ENCODE data around the gene AMN1.
A peak's percentile ranks its signal among the peaks of the same experiment; 100 is the strongest.

The AMN1 gene

GRCh38 chr12:31662176-31662849, 66.5 kb downstream of the AMN1 start:
- no peak for TF ChIP-seq CTCF (conservative IDR thresholded peaks at IDR 0.05; ENCODE audit: low read length)
- H3K79me2 ChIP-seq (ENCODE audit: insufficient read depth, low read length) = no peaks in the 10 kb centered on the region
- no peaks in the 10 kb centered on the region for H4K20me1 ChIP-seq (ENCODE audit: insufficient read depth, low read length, poor library complexity, severe bottlenecking)
- no peak overlapping the region for H3K4me2 ChIP-seq (ENCODE audit: low read depth, low read length, poor library complexity, severe bottlenecking)
- H3K27me3 ChIP-seq (ENCODE audit: insufficient read depth, low read length, poor library complexity, severe bottlenecking) = no peaks in the 10 kb centered on the region
- H2AFZ ChIP-seq (ENCODE audit: low read length) = no peak overlapping the region
- H3F3A ChIP-seq (ENCODE audit: low read depth) = no peaks in the 10 kb centered on the region
- no peaks in the 10 kb centered on the region for H3K9me3 ChIP-seq (ENCODE audit: insufficient read depth, low read depth, low read length)
- no peaks in the 10 kb centered on the region for H3K9me2 ChIP-seq (replicated peaks; ENCODE audit: low read depth, low read length)
- peaks cover 13% of the 10 kb centered on the region for H3K4me1 ChIP-seq (ENCODE audit: insufficient read depth, low read length, poor library complexity, severe bottlenecking)
- no peaks in the 10 kb centered on the region for H3K36me3 ChIP-seq (ENCODE audit: insufficient read depth, low read length)
- H3K4me3 ChIP-seq (ENCODE audit: low read length, poor library complexity, severe bottlenecking) = no peak overlapping the region
- H3K9ac ChIP-seq (ENCODE audit: low read depth, low read length, poor library complexity, severe bottlenecking) = no peak overlapping the region

GRCh38 chr12:31659087-31659942, 69.5 kb downstream of the AMN1 start, which contains the start of gene ETFBKMT:
Gene ETFBKMT, plus strand, starts transcription at chr12:31659688. Its CDS starts 2,266 bp downstream, at chr12:31661954.
- Histone ChIP-seq H3K4me2 (ENCODE audit: low read depth, low read length, poor library complexity, severe bottlenecking) (peak within 1 kb of the TSS; percentile 89), H4K20me1 (ENCODE audit: insufficient read depth, low read length, poor library complexity, severe bottlenecking) (no peaks in the 10 kb centered on the region), H3K27me3 (ENCODE audit: insufficient read depth, low read length, poor library complexity, severe bottlenecking) (no peaks in the 10 kb centered on the region), H3K9ac (ENCODE audit: low read depth, low read length, poor library complexity, severe bottlenecking) (peak within 1 kb of the TSS; percentile 81), H3K9me2 (replicated peaks; ENCODE audit: low read depth, low read length) (no peaks in the 10 kb centered on the region), H3F3A (ENCODE audit: low read depth) (no peaks in the 10 kb centered on the region), H2AFZ (ENCODE audit: low read length) (peak within 1 kb of the TSS; percentile 99), H3K79me2 (ENCODE audit: insufficient read depth, low read length) (no peaks in the 10 kb centered on the region), H3K36me3 (ENCODE audit: insufficient read depth, low read length) (no peaks in the 10 kb centered on the region), H3K9me3 (ENCODE audit: insufficient read depth, low read depth, low read length) (no peaks in the 10 kb centered on the region), H3K4me3 (ENCODE audit: low read length, poor library complexity, severe bottlenecking) (peak within 1 kb of the TSS; percentile 84), H3K4me1 (ENCODE audit: insufficient read depth, low read length, poor library complexity, severe bottlenecking) (peaks cover 13% of the 10 kb centered on the region)
- TF ChIP-seq CTCF (conservative IDR thresholded peaks at IDR 0.05; ENCODE audit: low read length) (0 out of 2 replicates have a peak, but pooled peaks have one; percentile 20), EZH2phosphoT487 (IDR thresholded peaks at IDR 0.05; ENCODE audit: borderline replicate concordance) (no peak)

GRCh38 chr12:31658471-31659086, 70.2 kb downstream of the AMN1 start:
- H3K9me3 ChIP-seq (ENCODE audit: insufficient read depth, low read depth, low read length) = no peaks in the 10 kb centered on the region
- TF ChIP-seq CTCF (conservative IDR thresholded peaks at IDR 0.05; ENCODE audit: low read length) = no peak
- no peak for TF ChIP-seq EZH2phosphoT487 (IDR thresholded peaks at IDR 0.05; ENCODE audit: borderline replicate concordance)
- H2AFZ ChIP-seq (ENCODE audit: low read length) = peak overlapping the region; percentile 99
- H4K20me1 ChIP-seq (ENCODE audit: insufficient read depth, low read length, poor library complexity, severe bottlenecking) = no peaks in the 10 kb centered on the region
- no peaks in the 10 kb centered on the region for H3K79me2 ChIP-seq (ENCODE audit: insufficient read depth, low read length)
- no peaks in the 10 kb centered on the region for H3K9me2 ChIP-seq (replicated peaks; ENCODE audit: low read depth, low read length)
- H3K27me3 ChIP-seq (ENCODE audit: insufficient read depth, low read length, poor library complexity, severe bottlenecking) = no peaks in the 10 kb centered on the region
- peak overlapping the region; percentile 81 for H3K9ac ChIP-seq (ENCODE audit: low read depth, low read length, poor library complexity, severe bottlenecking)
- H3K4me3 ChIP-seq (ENCODE audit: low read length, poor library complexity, severe bottlenecking) = peak overlapping the region; percentile 84
- no peaks in the 10 kb centered on the region for H3K36me3 ChIP-seq (ENCODE audit: insufficient read depth, low read length)
- H3K4me1 ChIP-seq (ENCODE audit: insufficient read depth, low read length, poor library complexity, severe bottlenecking) = peaks cover 13% of the 10 kb centered on the region
- peak overlapping the region; percentile 89 for H3K4me2 ChIP-seq (ENCODE audit: low read depth, low read length, poor library complexity, severe bottlenecking)
- H3F3A ChIP-seq (ENCODE audit: low read depth) = no peaks in the 10 kb centered on the region

All from Loucy (cell line).